Omental fat pad (tissue), 4 donors: ENCODE results near the gene GAST. TPM values are rescaled to one million over a fixed set of nuclear protein-coding genes. Genes with fewer than 3 reads are reported as not detected.
A peak's percentile ranks its signal among the peaks of the same experiment; 100 is the strongest.

ENCODE experiments used
- ATAC-seq: fragments of 150-250 bp; one replicate; pipeline ENCODE4 v1.9.1; 2016; ENCODE audit warnings: mild to moderate bottlenecking, moderate library complexity; ENCODE audit not compliant: low FRiP score
- DNase-seq: peaks from one replicate; pipeline ENCODE4 v3.0.0-alpha.2; 2019; ENCODE audit warnings: low spot score
- CTCF ChIP-seq, 3 donors: fragments of 450-650 bp; IDR thresholded peaks; one replicate each; pipeline ENCODE4 v1.5.1; 2016 to 2017; ENCODE audit warnings: antibody characterized with exemption in 3 of 3, mild to moderate bottlenecking in 3 of 3, moderate library complexity in 2 of 3
- total RNA-seq, 4 donors: library from RNA; depleted of rRNA; stranded (reverse); fragments of >200 nt; gene quantifications; one replicate each; pipeline ENCODE4 v1.1.0, GENCODE V29; 2016

The GAST gene
- total RNA-seq, 4 donors from 2014 or later = not detected

- DNase-seq = peak; percentile 86
- ATAC-seq = peak; percentile 69
- TF ChIP-seq CTCF (IDR thresholded peaks at IDR 0.05) = peak in 2 of 3 donors; percentile 93
These were observed 26.1 kb downstream of the GAST start for GRCh38 chr17:41738077-41738800.

DNA sequence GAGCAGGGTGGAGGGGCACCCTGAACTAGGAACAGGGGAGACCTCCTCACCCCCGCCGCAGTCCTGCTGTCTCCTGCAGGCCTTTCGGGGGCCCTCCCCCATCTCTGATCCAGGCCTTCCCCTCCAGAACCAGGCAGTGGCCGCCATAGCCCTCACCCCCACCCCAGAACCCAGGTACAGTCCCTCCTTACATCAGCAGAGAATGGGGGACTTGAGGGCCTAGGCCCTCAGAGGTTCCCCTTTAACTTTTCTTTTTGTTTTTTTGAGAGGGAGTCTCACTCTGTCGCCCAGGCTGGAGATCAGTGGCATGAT, 26.6 kb downstream of the GAST start:
- TF ChIP-seq CTCF (IDR thresholded peaks at IDR 0.05) = no peak
- no peak for DNase-seq
- no peak for ATAC-seq

GRCh38 chr17:41739661-41740352, 27.7 kb downstream of the GAST start:
- TF ChIP-seq CTCF (IDR thresholded peaks at IDR 0.05) = no peak
- DNase-seq (no peak), ATAC-seq (peak; percentile 38)

DNA sequence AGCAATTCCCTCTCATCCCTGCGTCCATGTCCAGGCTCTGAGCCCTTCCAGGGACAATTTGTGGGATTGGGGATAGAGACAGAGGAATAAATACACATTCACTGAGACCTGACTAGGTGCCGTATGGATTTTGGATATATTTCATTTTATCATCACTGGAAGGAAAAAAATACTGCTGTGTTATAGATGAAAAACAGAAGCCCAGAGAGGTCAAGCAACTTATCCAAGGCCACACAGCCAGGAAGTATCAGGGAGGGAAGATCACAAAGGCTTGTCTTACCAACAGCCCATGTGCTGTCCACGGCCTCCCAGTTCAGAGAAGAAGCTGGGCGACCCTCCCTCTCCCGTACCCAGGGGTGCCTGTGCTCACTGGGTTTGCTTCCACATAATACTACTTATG, 28.4 kb downstream of the GAST start:
- TF ChIP-seq CTCF (IDR thresholded peaks at IDR 0.05) = no peak
- ATAC-seq (no peak), DNase-seq (no peak)

- DNase-seq = no peak
- TF ChIP-seq CTCF (IDR thresholded peaks at IDR 0.05) = no peak
- ATAC-seq = no peak
These were observed 29.6 kb downstream of the GAST start for GRCh38 chr17:41741709-41742108.

- no peak for ATAC-seq
These were observed 36.1 kb downstream of the GAST start for GRCh38 chr17:41748275-41748674.

More at GRCh38 chr17:41748275-41748674, 36.1 kb downstream of the GAST start:
- DNase-seq = no peak
- TF ChIP-seq CTCF (IDR thresholded peaks at IDR 0.05) = no peak
